Loucy (cell line): ENCODE measurements around the gene ZC3H14.

Experiments used
- H2AFZ ChIP-seq: fragments of 200-600 bp; sonication (generic); 2 replicates; pipeline ENCODE4 v1.6.0; 2016; ENCODE audit warnings: antibody characterized with exemption, mild to moderate bottlenecking, low read length, moderate library complexity
- H3F3A ChIP-seq: fragments of 200-600 bp; 2 replicates; pipeline ENCODE4 v1.6.0; 2016; ENCODE audit warnings: antibody characterized with exemption, low read depth, mild to moderate bottlenecking
- H3K27me3 ChIP-seq: fragments of 200-600 bp; sonication (generic); 2 replicates; pipeline ENCODE4 v1.6.1; 2014; ENCODE audit warnings: low read length, mild to moderate bottlenecking; ENCODE audit not compliant: insufficient read depth, poor library complexity, severe bottlenecking
- H3K36me3 ChIP-seq: fragments of 200-600 bp; sonication (generic); 2 replicates; pipeline ENCODE4 v1.6.1; 2016; ENCODE audit warnings: low read length; ENCODE audit not compliant: insufficient read depth
- H3K4me1 ChIP-seq: fragments of 200-600 bp; sonication (generic); 2 replicates; pipeline ENCODE4 v1.5.1; 2014; ENCODE audit warnings: low read length, mild to moderate bottlenecking; ENCODE audit not compliant: insufficient read depth, poor library complexity, severe bottlenecking
- H3K4me2 ChIP-seq: fragments of 200-600 bp; sonication (generic); 2 replicates; pipeline ENCODE4 v1.6.0; 2014; ENCODE audit warnings: antibody characterized with exemption, low read length, low read depth, mild to moderate bottlenecking; ENCODE audit not compliant: poor library complexity, severe bottlenecking
- H3K4me3 ChIP-seq: fragments of 200-600 bp; sonication (generic); 2 replicates; pipeline ENCODE4 v1.5.1; 2014; ENCODE audit warnings: low read length, mild to moderate bottlenecking, mixed read lengths; ENCODE audit not compliant: poor library complexity, severe bottlenecking
- H3K79me2 ChIP-seq: fragments of 200-600 bp; sonication (generic); 2 replicates; pipeline ENCODE4 v1.6.1; 2014; ENCODE audit warnings: low read length; ENCODE audit not compliant: insufficient read depth
- H3K9ac ChIP-seq: fragments of 200-600 bp; sonication (generic); 2 replicates; pipeline ENCODE4 v1.6.0; 2014; ENCODE audit warnings: mild to moderate bottlenecking, low read depth, low read length, moderate library complexity; ENCODE audit not compliant: poor library complexity, severe bottlenecking
- H3K9me2 ChIP-seq: fragments of 200-600 bp; sonication (generic); replicated peaks from 2 replicates; pipeline ENCODE4 v1.6.1; 2016; ENCODE audit warnings: low read depth, low read length, mixed read lengths
- H3K9me3 ChIP-seq: fragments of 200-600 bp; sonication (generic); 2 replicates; pipeline ENCODE4 v1.6.1; 2014; ENCODE audit warnings: mild to moderate bottlenecking, antibody characterized with exemption, low read length, low read depth; ENCODE audit not compliant: insufficient read depth
- H4K20me1 ChIP-seq: fragments of 200-600 bp; sonication (generic); 2 replicates; pipeline ENCODE4 v1.6.0; 2014; ENCODE audit warnings: antibody characterized with exemption, low read length, mild to moderate bottlenecking; ENCODE audit not compliant: insufficient read depth, poor library complexity, severe bottlenecking
- CTCF ChIP-seq: fragments of 200-600 bp; sonication (generic); conservative IDR thresholded peaks from 2 replicates; pipeline ENCODE4 v1.5.1; 2014; ENCODE audit warnings: mild to moderate bottlenecking, antibody characterized with exemption, low read length
- EZH2phosphoT487 ChIP-seq: fragments of 200-600 bp; IDR thresholded peaks from 2 replicates; pipeline ENCODE4 v1.6.1; 2018; ENCODE audit warnings: antibody characterized with exemption, mild to moderate bottlenecking, moderate library complexity, borderline replicate concordance

ZC3H14 gene

GRCh38 chr14:88605594-88605993, 42.8 kb downstream of the ZC3H14 start:
- no peak for TF ChIP-seq CTCF
- no peak for TF ChIP-seq EZH2phosphoT487
- no peak overlapping the region for H3K4me3 ChIP-seq
- no peak overlapping the region for H3K9ac ChIP-seq
- H4K20me1 ChIP-seq = peaks cover 4% of the 10 kb centered on the region
- no peaks in the 10 kb centered on the region for H3K79me2 ChIP-seq
- H3K9me2 ChIP-seq = no peaks in the 10 kb centered on the region
- H3F3A ChIP-seq = no peaks in the 10 kb centered on the region
- no peaks in the 10 kb centered on the region for H3K27me3 ChIP-seq
- H3K36me3 ChIP-seq = peaks cover 87% of the 10 kb centered on the region
- H3K4me2 ChIP-seq = no peak overlapping the region
- H3K9me3 ChIP-seq = no peaks in the 10 kb centered on the region
- no peak overlapping the region for H2AFZ ChIP-seq
- H3K4me1 ChIP-seq = no peaks in the 10 kb centered on the region

GRCh38 chr14:88607829-88608228, 45.0 kb downstream of the ZC3H14 start:
- H3K4me3 ChIP-seq = no peak overlapping the region
- H3K9me3 ChIP-seq = no peaks in the 10 kb centered on the region
- H3K79me2 ChIP-seq = no peaks in the 10 kb centered on the region
- peaks cover 9% of the 10 kb centered on the region for H4K20me1 ChIP-seq
- H3K9me2 ChIP-seq = no peaks in the 10 kb centered on the region
- TF ChIP-seq EZH2phosphoT487 (no peak), CTCF (no peak)
- no peak overlapping the region for H2AFZ ChIP-seq
- H3K4me2 ChIP-seq = no peak overlapping the region
- H3F3A ChIP-seq = no peaks in the 10 kb centered on the region
- H3K4me1 ChIP-seq = peaks cover 2% of the 10 kb centered on the region
- H3K27me3 ChIP-seq = no peaks in the 10 kb centered on the region
- peaks cover 87% of the 10 kb centered on the region; the same call in 1 of the 2 replicates for H3K36me3 ChIP-seq
- H3K9ac ChIP-seq = no peak overlapping the region

DNA sequence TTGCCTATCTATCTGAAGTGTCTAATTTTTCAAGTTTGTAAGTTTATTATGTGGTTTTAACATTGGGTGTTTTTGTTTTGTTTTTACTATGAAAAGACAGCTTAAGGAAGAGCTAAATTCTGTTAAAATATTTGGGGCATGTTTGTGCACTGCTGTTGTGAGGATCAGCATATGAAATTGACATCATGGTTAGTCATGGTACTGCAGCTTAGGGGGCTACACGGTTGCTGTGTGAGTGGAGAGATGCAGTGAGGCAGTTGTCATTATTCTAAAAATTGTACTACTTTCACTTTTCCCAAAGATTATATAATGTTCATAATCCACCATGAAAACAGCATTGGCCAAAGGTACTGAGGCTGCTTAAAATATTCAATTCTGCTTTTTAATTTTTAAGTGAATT, 49.0 kb downstream of the ZC3H14 start:
- H4K20me1 ChIP-seq = peaks cover 24% of the 10 kb centered on the region
- no peaks in the 10 kb centered on the region for H3K79me2 ChIP-seq
- peaks cover 4% of the 10 kb centered on the region; the same call in 1 of the 2 replicates for H3F3A ChIP-seq
- TF ChIP-seq EZH2phosphoT487 (no peak), CTCF (no peak)
- H3K9ac ChIP-seq = no peak overlapping the region
- H3K9me3 ChIP-seq = no peaks in the 10 kb centered on the region
- H2AFZ ChIP-seq = no peak overlapping the region
- peaks cover 4% of the 10 kb centered on the region for H3K27me3 ChIP-seq
- peaks cover 7% of the 10 kb centered on the region for H3K4me1 ChIP-seq
- H3K4me3 ChIP-seq = no peak overlapping the region
- H3K4me2 ChIP-seq = no peak overlapping the region
- peaks cover 56% of the 10 kb centered on the region; the same call in 1 of the 2 replicates for H3K36me3 ChIP-seq
- no peaks in the 10 kb centered on the region for H3K9me2 ChIP-seq
